Measurements from ENCODE around the gene TMEM132C.
A peak's percentile ranks its signal among the peaks of the same experiment; 100 is the strongest.

TMEM132C gene

DNA sequence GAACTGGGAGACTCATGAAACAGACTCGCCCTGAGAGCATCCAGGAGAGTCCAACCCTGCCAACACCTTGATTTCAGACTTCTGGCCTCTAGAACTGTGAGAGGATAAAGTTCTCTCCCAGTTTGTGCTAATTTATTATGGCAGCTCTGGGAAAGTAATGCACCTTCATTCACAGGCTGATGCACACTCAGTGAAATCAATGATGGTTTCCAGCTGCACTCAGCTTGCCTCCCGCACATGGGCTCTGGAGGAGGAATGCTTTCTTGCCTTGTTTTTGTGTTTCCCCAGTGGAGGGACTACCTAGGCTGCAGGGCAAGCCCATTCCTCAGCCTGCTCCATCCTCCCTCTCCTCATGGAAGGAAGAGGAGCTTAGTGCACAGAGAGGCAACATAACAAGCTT, 45.7 kb downstream of the TMEM132C start:
- POLR2A ChIA-PET, result no interaction called here
- DNase-seq, result no peak
- no peaks in the 10 kb centered on the region for H3K4me1 ChIP-seq (ENCODE audit: control extremely low read depth in 1 of 4, control insufficient read depth in 4 of 4, insufficient read depth in 4 of 4, low read length in 3 of 4)
- CTCF ChIA-PET, result no interaction called here
- H3K9me3 ChIP-seq (ENCODE audit: control extremely low read depth in 1 of 5, control insufficient read depth in 4 of 5, insufficient read depth in 2 of 5, low read depth in 1 of 5, low read length in 4 of 5), result peaks cover 0 to 2% (median 0%) of the 10 kb centered on the region in 5 experiments
- H3K27me3 ChIP-seq (replicated peaks in 2 of 5; ENCODE audit: control insufficient read depth in 4 of 5, insufficient read depth in 5 of 5, low read length in 4 of 5), result no peaks in the 10 kb centered on the region
- no peaks in the 10 kb centered on the region for H3K36me3 ChIP-seq (ENCODE audit: control insufficient read depth in 4 of 4, insufficient read depth in 4 of 4, low read length in 3 of 4)
- no peak overlapping the region for H3K27ac ChIP-seq (ENCODE audit: insufficient read depth in 1 of 2, low read depth in 1 of 2, low read length in 2 of 2, poor library complexity in 1 of 2, severe bottlenecking in 2 of 2)
- H3K4me3 ChIP-seq (ENCODE audit: control insufficient read depth in 1 of 7, extremely low read depth in 1 of 7, insufficient read depth in 4 of 7, low read depth in 2 of 7, low read length in 6 of 7), result no peak overlapping the region
- WGBS (ENCODE audit: insufficient coverage), result 100% methylated on average over 1 of the region's 2 CpGs

DNA sequence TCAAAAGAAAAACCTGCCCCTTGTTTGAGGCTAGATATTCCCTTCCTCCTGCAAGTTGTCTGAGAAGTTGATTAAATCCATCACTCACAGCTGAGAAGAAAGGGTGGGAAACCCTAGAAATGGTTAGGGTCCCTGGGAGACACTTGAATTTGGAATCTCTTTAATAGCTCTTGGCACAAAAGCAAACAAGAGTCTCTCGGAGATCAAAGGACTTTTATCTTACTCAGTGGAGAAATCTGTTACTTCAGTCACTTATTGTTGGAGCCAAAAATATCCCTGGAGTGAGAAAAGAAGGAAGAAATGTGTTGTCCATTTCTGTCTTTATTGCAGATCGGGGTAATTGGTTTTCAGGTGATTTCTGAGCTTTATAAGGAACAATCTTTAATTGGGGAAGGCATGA, 47.0 kb downstream of the TMEM132C start:
- POLR2A ChIA-PET, result no interaction called here
- CTCF ChIA-PET, result no interaction called here
- WGBS (ENCODE audit: insufficient coverage), result 50% methylated on average over 2 of the region's 2 CpGs
- peaks cover 0 to 2% (median 0%) of the 10 kb centered on the region in 5 experiments for H3K9me3 ChIP-seq (ENCODE audit: control extremely low read depth in 1 of 5, control insufficient read depth in 4 of 5, insufficient read depth in 2 of 5, low read depth in 1 of 5, low read length in 4 of 5)
- no peak overlapping the region for H3K27ac ChIP-seq (ENCODE audit: insufficient read depth in 1 of 2, low read depth in 1 of 2, low read length in 2 of 2, poor library complexity in 1 of 2, severe bottlenecking in 2 of 2)
- no peak for DNase-seq
- no peaks in the 10 kb centered on the region for H3K27me3 ChIP-seq (replicated peaks in 2 of 5; ENCODE audit: control insufficient read depth in 4 of 5, insufficient read depth in 5 of 5, low read length in 4 of 5)
- no peaks in the 10 kb centered on the region for H3K4me1 ChIP-seq (ENCODE audit: control extremely low read depth in 1 of 4, control insufficient read depth in 4 of 4, insufficient read depth in 4 of 4, low read length in 3 of 4)
- no peaks in the 10 kb centered on the region for H3K36me3 ChIP-seq (ENCODE audit: control insufficient read depth in 4 of 4, insufficient read depth in 4 of 4, low read length in 3 of 4)
- H3K4me3 ChIP-seq (ENCODE audit: control insufficient read depth in 1 of 7, extremely low read depth in 1 of 7, insufficient read depth in 4 of 7, low read depth in 2 of 7, low read length in 6 of 7), result no peak overlapping the region

DNA sequence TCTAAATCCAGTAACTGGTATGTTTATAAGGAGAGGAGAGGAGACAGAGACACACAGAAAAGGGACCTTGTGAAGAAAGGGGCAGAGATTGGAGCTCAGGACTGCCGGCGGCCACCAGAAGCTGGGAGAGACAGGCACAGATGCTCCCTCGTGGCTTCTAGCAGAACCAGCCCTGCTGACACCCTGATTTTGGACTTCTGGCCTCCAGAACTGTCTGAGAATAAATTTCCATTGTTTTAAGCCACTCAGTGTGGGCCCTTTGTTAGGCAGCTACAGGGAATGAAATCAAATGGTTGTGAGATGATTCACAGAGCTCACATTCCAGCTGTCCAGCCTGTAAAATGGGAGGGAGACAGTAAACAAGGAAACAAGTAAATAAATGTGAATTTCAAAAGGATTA, 47.6 kb downstream of the TMEM132C start:
- no peaks in the 10 kb centered on the region for H3K36me3 ChIP-seq (ENCODE audit: control insufficient read depth in 4 of 4, insufficient read depth in 4 of 4, low read length in 3 of 4)
- H3K9me3 ChIP-seq (ENCODE audit: control extremely low read depth in 1 of 5, control insufficient read depth in 4 of 5, insufficient read depth in 2 of 5, low read depth in 1 of 5, low read length in 4 of 5), result peaks cover 0 to 2% (median 0%) of the 10 kb centered on the region in 5 experiments
- POLR2A ChIA-PET, result no interaction called here
- no peaks in the 10 kb centered on the region for H3K4me1 ChIP-seq (ENCODE audit: control extremely low read depth in 1 of 4, control insufficient read depth in 4 of 4, insufficient read depth in 4 of 4, low read length in 3 of 4)
- CTCF ChIA-PET, result no interaction called here
- no peak overlapping the region for H3K4me3 ChIP-seq (ENCODE audit: control insufficient read depth in 1 of 7, extremely low read depth in 1 of 7, insufficient read depth in 4 of 7, low read depth in 2 of 7, low read length in 6 of 7)
- H3K27me3 ChIP-seq (replicated peaks in 2 of 5; ENCODE audit: control insufficient read depth in 4 of 5, insufficient read depth in 5 of 5, low read length in 4 of 5), result no peaks in the 10 kb centered on the region
- no peak for DNase-seq
- WGBS (ENCODE audit: insufficient coverage), result 80% methylated on average over 3 of the region's 3 CpGs
- H3K27ac ChIP-seq (ENCODE audit: insufficient read depth in 1 of 2, low read depth in 1 of 2, low read length in 2 of 2, poor library complexity in 1 of 2, severe bottlenecking in 2 of 2), result no peak overlapping the region

DNA sequence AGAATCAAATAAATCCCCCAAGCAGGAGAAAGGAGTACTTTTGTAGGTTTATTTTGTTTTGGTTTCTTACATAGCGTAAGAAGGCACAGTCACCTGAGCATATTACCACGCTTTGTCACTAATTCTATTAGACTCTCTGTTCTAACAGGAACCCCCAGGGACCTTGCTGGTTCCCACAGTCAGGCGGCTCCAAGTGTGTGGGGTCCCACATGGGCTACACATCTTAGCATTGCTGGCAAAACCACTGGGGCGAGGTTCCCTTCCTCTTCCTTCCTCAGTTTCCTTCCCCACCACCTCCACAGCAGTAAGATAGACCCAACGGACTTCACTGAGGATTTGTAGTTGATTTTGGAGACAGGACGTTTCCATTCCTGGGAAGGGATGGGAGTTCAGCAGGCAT, 49.1 kb downstream of the TMEM132C start:
- Histone ChIP-seq H3K36me3 (ENCODE audit: control insufficient read depth in 4 of 4, insufficient read depth in 4 of 4, low read length in 3 of 4) (no peaks in the 10 kb centered on the region), H3K4me3 (ENCODE audit: control insufficient read depth in 1 of 7, extremely low read depth in 1 of 7, insufficient read depth in 4 of 7, low read depth in 2 of 7, low read length in 6 of 7) (no peak overlapping the region), H3K27ac (ENCODE audit: insufficient read depth in 1 of 2, low read depth in 1 of 2, low read length in 2 of 2, poor library complexity in 1 of 2, severe bottlenecking in 2 of 2) (no peak overlapping the region), H3K4me1 (ENCODE audit: control extremely low read depth in 1 of 4, control insufficient read depth in 4 of 4, insufficient read depth in 4 of 4, low read length in 3 of 4) (no peaks in the 10 kb centered on the region), H3K27me3 (replicated peaks in 2 of 5; ENCODE audit: control insufficient read depth in 4 of 5, insufficient read depth in 5 of 5, low read length in 4 of 5) (no peaks in the 10 kb centered on the region), H3K9me3 (ENCODE audit: control extremely low read depth in 1 of 5, control insufficient read depth in 4 of 5, insufficient read depth in 2 of 5, low read depth in 1 of 5, low read length in 4 of 5) (peaks cover 0 to 2% (median 0%) of the 10 kb centered on the region in 5 experiments)
- ChIA-PET CTCF (no interaction called here), POLR2A (no interaction called here)
- no peak for DNase-seq
- 16% methylated on average over 4 of the region's 6 CpGs for WGBS (ENCODE audit: insufficient coverage)

DNA sequence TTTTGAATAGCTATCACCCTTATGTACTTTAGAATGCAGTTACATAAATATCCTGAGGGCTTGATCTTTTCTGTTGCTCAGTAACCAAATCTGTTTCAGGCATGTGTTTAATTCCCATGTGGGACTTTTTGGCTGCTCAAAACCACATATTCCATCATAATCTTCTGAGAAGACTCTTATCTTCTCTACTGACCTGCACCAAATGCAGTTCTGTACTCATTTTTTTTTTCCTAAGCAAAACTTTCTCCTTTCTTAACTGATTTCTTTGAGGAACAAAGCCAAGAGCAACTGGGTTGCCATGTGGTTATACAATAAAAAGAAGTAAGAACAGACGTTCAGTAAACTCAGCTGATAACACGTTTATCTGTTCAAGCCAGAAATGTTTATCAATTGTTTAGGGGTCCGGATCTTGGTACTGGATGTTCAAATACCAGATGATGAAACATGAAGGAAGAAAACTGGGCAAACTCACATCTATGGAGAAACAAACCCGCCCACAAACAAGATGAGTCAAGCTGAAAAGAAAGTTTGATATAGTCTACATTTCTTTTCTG, 50.1 kb downstream of the TMEM132C start:
- Histone ChIP-seq H3K4me3 (ENCODE audit: control insufficient read depth in 1 of 7, extremely low read depth in 1 of 7, insufficient read depth in 4 of 7, low read depth in 2 of 7, low read length in 6 of 7) (no peak overlapping the region), H3K4me1 (ENCODE audit: control extremely low read depth in 1 of 4, control insufficient read depth in 4 of 4, insufficient read depth in 4 of 4, low read length in 3 of 4) (no peaks in the 10 kb centered on the region), H3K36me3 (ENCODE audit: control insufficient read depth in 4 of 4, insufficient read depth in 4 of 4, low read length in 3 of 4) (no peaks in the 10 kb centered on the region), H3K9me3 (ENCODE audit: control extremely low read depth in 1 of 5, control insufficient read depth in 4 of 5, insufficient read depth in 2 of 5, low read depth in 1 of 5, low read length in 4 of 5) (peaks cover 0 to 2% (median 0%) of the 10 kb centered on the region in 5 experiments), H3K27me3 (replicated peaks in 2 of 5; ENCODE audit: control insufficient read depth in 4 of 5, insufficient read depth in 5 of 5, low read length in 4 of 5) (peaks cover 0 to under 1% (median 0%) of the 10 kb centered on the region in 5 experiments), H3K27ac (ENCODE audit: insufficient read depth in 1 of 2, low read depth in 1 of 2, low read length in 2 of 2, poor library complexity in 1 of 2, severe bottlenecking in 2 of 2) (no peak overlapping the region)
- DNase-seq, result peak in 2 of 3 donors; percentile 8 to 9
- ChIA-PET CTCF (no interaction called here), POLR2A (interaction anchor here (0.7 kb wide), 1 partner anchor 57 kb away, joined by 6 read pairs; no protein-coding TSS in a partner anchor)
- no CpG with 5 or more reads among the region's 4 CpGs for WGBS (ENCODE audit: insufficient coverage)

DNA sequence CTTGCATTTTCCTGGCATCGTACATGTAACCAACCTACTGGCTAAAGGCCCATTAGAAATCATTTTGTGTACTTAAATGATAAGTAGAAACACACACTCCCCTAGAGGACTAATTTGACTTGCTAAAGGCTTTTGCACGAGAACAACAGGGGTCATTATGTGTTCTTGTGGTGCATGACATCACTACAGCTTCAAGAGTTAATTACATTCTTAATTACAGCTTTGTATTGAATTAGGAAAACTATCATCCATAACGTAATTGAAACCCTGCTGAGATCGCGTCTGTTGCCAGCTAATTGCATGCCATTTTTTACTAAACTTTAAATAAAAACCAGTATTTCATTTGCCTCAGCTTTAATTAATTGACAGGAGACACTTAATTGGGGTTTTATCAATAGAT, 51.4 kb downstream of the TMEM132C start:
- Histone ChIP-seq H3K36me3 (ENCODE audit: control insufficient read depth in 4 of 4, insufficient read depth in 4 of 4, low read length in 3 of 4) (no peaks in the 10 kb centered on the region), H3K9me3 (ENCODE audit: control extremely low read depth in 1 of 5, control insufficient read depth in 4 of 5, insufficient read depth in 2 of 5, low read depth in 1 of 5, low read length in 4 of 5) (peaks cover 0 to 3% (median 0%) of the 10 kb centered on the region in 5 experiments), H3K27me3 (replicated peaks in 2 of 5; ENCODE audit: control insufficient read depth in 4 of 5, insufficient read depth in 5 of 5, low read length in 4 of 5) (peaks cover 0 to 4% (median 0%) of the 10 kb centered on the region in 5 experiments), H3K27ac (ENCODE audit: insufficient read depth in 1 of 2, low read depth in 1 of 2, low read length in 2 of 2, poor library complexity in 1 of 2, severe bottlenecking in 2 of 2) (no peak overlapping the region), H3K4me1 (ENCODE audit: control extremely low read depth in 1 of 4, control insufficient read depth in 4 of 4, insufficient read depth in 4 of 4, low read length in 3 of 4) (no peaks in the 10 kb centered on the region), H3K4me3 (ENCODE audit: control insufficient read depth in 1 of 7, extremely low read depth in 1 of 7, insufficient read depth in 4 of 7, low read depth in 2 of 7, low read length in 6 of 7) (no peak overlapping the region)
- CTCF ChIA-PET, result no interaction called here
- no peak for DNase-seq
- POLR2A ChIA-PET, result no interaction called here
- 100% methylated on average over 2 of the region's 5 CpGs for WGBS (ENCODE audit: insufficient coverage)

DNA sequence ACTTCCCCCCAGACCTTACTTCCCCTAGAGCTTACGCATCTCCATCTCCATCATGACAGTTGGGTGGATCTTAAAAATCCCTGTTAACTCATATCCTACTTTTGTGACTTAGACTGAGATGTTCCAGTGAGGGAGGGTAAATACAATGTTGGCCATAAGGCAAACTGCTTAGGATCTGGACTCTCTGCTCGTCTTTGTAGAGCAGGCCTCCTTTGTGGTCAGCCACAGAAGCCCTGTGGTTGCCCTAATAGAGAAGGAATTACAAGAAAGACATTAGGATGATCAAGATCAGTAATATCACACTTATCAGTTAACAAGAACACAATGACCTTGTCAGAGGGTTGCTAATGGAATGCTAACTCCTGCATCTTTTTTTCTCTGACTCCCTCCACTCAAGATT, 52.0 kb downstream of the TMEM132C start:
- 88% methylated on average over 1 of the region's 2 CpGs for WGBS (ENCODE audit: insufficient coverage)
- Histone ChIP-seq H3K27ac (ENCODE audit: insufficient read depth in 1 of 2, low read depth in 1 of 2, low read length in 2 of 2, poor library complexity in 1 of 2, severe bottlenecking in 2 of 2) (no peak overlapping the region), H3K36me3 (ENCODE audit: control insufficient read depth in 4 of 4, insufficient read depth in 4 of 4, low read length in 3 of 4) (no peaks in the 10 kb centered on the region), H3K27me3 (replicated peaks in 2 of 5; ENCODE audit: control insufficient read depth in 4 of 5, insufficient read depth in 5 of 5, low read length in 4 of 5) (peaks cover 0 to 4% (median 0%) of the 10 kb centered on the region in 5 experiments), H3K9me3 (ENCODE audit: control extremely low read depth in 1 of 5, control insufficient read depth in 4 of 5, insufficient read depth in 2 of 5, low read depth in 1 of 5, low read length in 4 of 5) (peaks cover 0 to 3% (median 0%) of the 10 kb centered on the region in 5 experiments), H3K4me1 (ENCODE audit: control extremely low read depth in 1 of 4, control insufficient read depth in 4 of 4, insufficient read depth in 4 of 4, low read length in 3 of 4) (no peaks in the 10 kb centered on the region), H3K4me3 (ENCODE audit: control insufficient read depth in 1 of 7, extremely low read depth in 1 of 7, insufficient read depth in 4 of 7, low read depth in 2 of 7, low read length in 6 of 7) (no peak overlapping the region)
- POLR2A ChIA-PET, result no interaction called here
- CTCF ChIA-PET, result no interaction called here
- DNase-seq, result no peak
